ENCODE results near the gene SPIRE1.
"Not testable (repeated sequence)": the region's sequence is repeated elsewhere in the genome, so short reads cannot be mapped to it uniquely, and the experiment has no call there.

DNA sequence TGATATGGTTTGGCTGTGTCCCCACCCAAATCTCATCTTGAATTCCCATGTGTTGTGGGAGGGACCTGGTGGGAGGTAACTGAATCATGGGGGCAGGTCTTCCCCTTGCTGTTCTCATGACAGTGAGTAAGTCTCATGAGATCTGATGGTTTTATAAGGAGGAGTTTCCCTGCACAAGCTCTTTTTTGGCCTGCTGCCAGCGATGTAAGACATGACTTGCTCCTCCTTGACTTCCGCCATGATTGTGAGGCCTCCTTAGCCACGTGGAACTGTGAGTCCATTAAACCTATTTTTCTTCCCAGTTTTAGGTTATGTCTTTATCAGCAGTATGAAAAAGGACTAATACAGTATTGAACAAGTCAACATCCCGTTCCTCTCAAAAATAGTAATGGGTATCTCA is 118.7 kb downstream of the SPIRE1 start:
- TF ChIP-seq EZH2phosphoT487 (IDR thresholded peaks at IDR 0.05; ENCODE audit: insufficient read depth, low read depth); EZH2 (IDR thresholded peaks at IDR 0.05; ENCODE audit: insufficient read depth, poor library complexity, severe bottlenecking): not testable (repeated sequence)

Measured in GM23248 (cell line).